Measurements from ENCODE around the gene OPRD1.

GRCh38 chr1:28900562-28900961 is 88.6 kb downstream of the OPRD1 start:
- no peak for TF ChIP-seq POLR2AphosphoS5 (IDR thresholded peaks at IDR 0.05)
- TF ChIP-seq POLR2A (IDR thresholded peaks at IDR 0.05): no peak

Measured in transverse colon (tissue), 3 donors.